Large intestine (tissue), 3 donors: ENCODE measurements around the gene PEX26. TPM values are rescaled to one million over a fixed set of nuclear protein-coding genes. Genes with fewer than 3 reads are reported as not detected.

Experiments used
- DNase-seq, 2 donors: peaks; one replicate each; pipeline versions ENCODE4 v3.0.0 to v3.0.0-alpha.2; 2013
- H3K27ac ChIP-seq: one replicate; pipeline ENCODE4 v1.5.1; 2013; ENCODE audit warnings: low read length
- H3K27me3 ChIP-seq: 2 replicates; pipeline ENCODE4 v1.6.1; 2013; ENCODE audit warnings: low read length; ENCODE audit not compliant: control insufficient read depth, insufficient read depth
- H3K36me3 ChIP-seq: 2 replicates; pipeline ENCODE4 v1.6.1; 2013; ENCODE audit warnings: low read length; ENCODE audit not compliant: control insufficient read depth, insufficient read depth
- H3K4me1 ChIP-seq: one replicate; pipeline ENCODE4 v1.6.1; 2013; ENCODE audit warnings: low read length; ENCODE audit not compliant: control insufficient read depth, insufficient read depth
- H3K4me3 ChIP-seq: one replicate; pipeline ENCODE4 v1.5.1; 2013; ENCODE audit warnings: low read length
- H3K9me3 ChIP-seq: one replicate; pipeline ENCODE4 v1.6.1; 2013; ENCODE audit warnings: mild to moderate bottlenecking, low read depth, low read length, moderate library complexity; ENCODE audit not compliant: control insufficient read depth
- WGBS: methylation state at CpG from one replicate; pipeline ENCODE4 v1.1.5; 2013; ENCODE audit warnings: low lambda C conversion rate; ENCODE audit not compliant: insufficient coverage; 5-methylcytosine and 5-hydroxymethylcytosine counted together
- polyA plus RNA-seq: library from polyadenylated mRNA; unstranded; fragments of 120-200 nt; gene quantifications from one replicate; pipeline ENCODE4 v1.2.1, GENCODE V29; 2013

PEX26 gene
- polyA plus RNA-seq, 1 donor: 32.7 TPM

GRCh38 chr22:18056161-18056666, 21.6 kb upstream of the PEX26 start:
- Histone ChIP-seq H3K4me3 (no peak overlapping the region), H3K9me3 (no peaks in the 10 kb centered on the region), H3K4me1 (peaks cover 47% of the 10 kb centered on the region), H3K27me3 (no peaks in the 10 kb centered on the region), H3K27ac (peak overlapping the region; percentile 83), H3K36me3 (no peaks in the 10 kb centered on the region)
- WGBS: no CpG with 5 or more reads among the region's 4 CpGs
- peak; percentile 88 to 91 for DNase-seq

DNA sequence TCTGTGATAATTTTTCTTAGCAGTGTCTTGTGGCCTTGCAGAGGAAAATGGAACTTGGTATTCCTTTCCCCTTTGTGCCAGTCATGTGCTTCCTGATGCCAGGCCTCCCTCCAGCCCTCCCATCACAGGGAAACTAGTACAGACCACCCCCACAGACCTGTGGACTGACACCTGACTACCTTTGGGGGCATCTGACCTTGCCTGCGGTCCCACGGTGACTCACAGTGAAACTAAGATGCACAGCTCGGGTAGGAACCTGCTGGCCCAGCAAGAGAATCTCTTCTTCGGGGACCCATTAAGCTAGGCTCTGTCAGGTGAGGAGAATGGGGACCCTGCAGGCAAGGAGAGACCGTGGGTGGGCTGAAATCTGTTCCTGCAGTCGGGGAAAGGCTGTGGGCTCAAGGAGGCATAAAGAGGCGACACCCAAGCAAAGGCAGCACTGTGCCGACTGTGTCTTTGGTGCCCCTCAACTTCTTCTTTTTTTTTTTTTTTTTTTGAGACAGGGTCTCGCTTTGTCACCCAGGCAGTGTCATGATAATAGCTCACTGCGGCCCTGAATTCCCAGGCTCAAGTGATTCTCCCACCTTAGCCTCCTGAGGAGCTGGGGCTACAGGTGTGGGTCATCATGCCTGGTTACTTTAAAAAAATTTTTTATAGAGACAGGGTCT, 20.8 kb upstream of the PEX26 start:
- Histone ChIP-seq H3K27me3 (no peaks in the 10 kb centered on the region), H3K4me1 (peaks cover 53% of the 10 kb centered on the region), H3K4me3 (no peak overlapping the region), H3K36me3 (no peaks in the 10 kb centered on the region), H3K27ac (peak overlapping the region; percentile 83), H3K9me3 (no peaks in the 10 kb centered on the region)
- DNase-seq: no peak
- no CpG with 5 or more reads among the region's 10 CpGs for WGBS

GRCh38 chr22:18057568-18058209, 20.1 kb upstream of the PEX26 start:
- no peaks in the 10 kb centered on the region for H3K36me3 ChIP-seq
- no peak overlapping the region for H3K4me3 ChIP-seq
- peak overlapping the region; percentile 83 for H3K27ac ChIP-seq
- H3K9me3 ChIP-seq: no peaks in the 10 kb centered on the region
- 100% methylated on average over 1 of the region's 4 CpGs for WGBS
- H3K4me1 ChIP-seq: peaks cover 54% of the 10 kb centered on the region
- DNase-seq: peak in 1 of 2 donors; percentile 57
- H3K27me3 ChIP-seq: no peaks in the 10 kb centered on the region

GRCh38 chr22:18058371-18059093, 19.3 kb upstream of the PEX26 start:
- WGBS: no CpG with 5 or more reads among the region's 7 CpGs
- Histone ChIP-seq H3K27me3 (no peaks in the 10 kb centered on the region), H3K4me1 (peaks cover 57% of the 10 kb centered on the region), H3K4me3 (no peak overlapping the region), H3K27ac (peak overlapping the region; percentile 83), H3K36me3 (no peaks in the 10 kb centered on the region), H3K9me3 (no peaks in the 10 kb centered on the region)
- peak; percentile 68 to 86 for DNase-seq

- Histone ChIP-seq H3K9me3 (no peaks in the 10 kb centered on the region), H3K36me3 (no peaks in the 10 kb centered on the region), H3K4me1 (peaks cover 57% of the 10 kb centered on the region), H3K4me3 (no peak overlapping the region), H3K27ac (peak overlapping the region; percentile 83), H3K27me3 (no peaks in the 10 kb centered on the region)
- DNase-seq: peak in 1 of 2 donors; percentile 60
- WGBS: 87% methylated on average over 3 of the region's 5 CpGs
Observed at GRCh38 chr22:18059094-18059417, 18.7 kb upstream of the PEX26 start.

DNA sequence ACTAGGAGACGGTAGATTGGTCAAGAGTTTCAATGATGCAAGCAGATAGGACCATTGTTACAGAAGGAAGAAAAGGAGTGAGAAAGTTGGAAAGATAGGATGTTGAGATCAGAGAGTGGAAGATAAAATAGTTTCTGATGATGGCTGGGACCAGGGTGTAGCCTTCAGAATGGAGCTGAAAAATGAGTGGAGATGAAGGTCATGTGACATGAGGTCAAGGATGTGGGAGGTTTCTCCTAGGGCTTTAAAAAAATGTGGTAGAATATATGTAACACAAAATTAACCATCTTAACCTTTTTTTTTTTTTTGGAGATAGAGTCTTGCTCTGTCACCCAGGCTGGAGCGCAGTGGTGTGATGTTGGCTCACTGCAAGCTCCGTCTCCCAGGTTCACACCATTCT, 18.3 kb upstream of the PEX26 start:
- H3K27me3 ChIP-seq: no peaks in the 10 kb centered on the region
- no peak overlapping the region for H3K4me3 ChIP-seq
- H3K4me1 ChIP-seq: peaks cover 57% of the 10 kb centered on the region
- no peaks in the 10 kb centered on the region for H3K36me3 ChIP-seq
- H3K27ac ChIP-seq: peak overlapping the region; percentile 83
- no peak for DNase-seq
- WGBS: 100% methylated on average over 1 of the region's 3 CpGs
- no peaks in the 10 kb centered on the region for H3K9me3 ChIP-seq

- Histone ChIP-seq H3K4me1 (peaks cover 60% of the 10 kb centered on the region), H3K27ac (peak overlapping the region; percentile 92), H3K36me3 (no peaks in the 10 kb centered on the region), H3K4me3 (no peak overlapping the region), H3K9me3 (no peaks in the 10 kb centered on the region), H3K27me3 (no peaks in the 10 kb centered on the region)
- 100% methylated on average over 1 of the region's 5 CpGs for WGBS
- no peak for DNase-seq
Observed at GRCh38 chr22:18059991-18060390, 17.8 kb upstream of the PEX26 start.

DNA sequence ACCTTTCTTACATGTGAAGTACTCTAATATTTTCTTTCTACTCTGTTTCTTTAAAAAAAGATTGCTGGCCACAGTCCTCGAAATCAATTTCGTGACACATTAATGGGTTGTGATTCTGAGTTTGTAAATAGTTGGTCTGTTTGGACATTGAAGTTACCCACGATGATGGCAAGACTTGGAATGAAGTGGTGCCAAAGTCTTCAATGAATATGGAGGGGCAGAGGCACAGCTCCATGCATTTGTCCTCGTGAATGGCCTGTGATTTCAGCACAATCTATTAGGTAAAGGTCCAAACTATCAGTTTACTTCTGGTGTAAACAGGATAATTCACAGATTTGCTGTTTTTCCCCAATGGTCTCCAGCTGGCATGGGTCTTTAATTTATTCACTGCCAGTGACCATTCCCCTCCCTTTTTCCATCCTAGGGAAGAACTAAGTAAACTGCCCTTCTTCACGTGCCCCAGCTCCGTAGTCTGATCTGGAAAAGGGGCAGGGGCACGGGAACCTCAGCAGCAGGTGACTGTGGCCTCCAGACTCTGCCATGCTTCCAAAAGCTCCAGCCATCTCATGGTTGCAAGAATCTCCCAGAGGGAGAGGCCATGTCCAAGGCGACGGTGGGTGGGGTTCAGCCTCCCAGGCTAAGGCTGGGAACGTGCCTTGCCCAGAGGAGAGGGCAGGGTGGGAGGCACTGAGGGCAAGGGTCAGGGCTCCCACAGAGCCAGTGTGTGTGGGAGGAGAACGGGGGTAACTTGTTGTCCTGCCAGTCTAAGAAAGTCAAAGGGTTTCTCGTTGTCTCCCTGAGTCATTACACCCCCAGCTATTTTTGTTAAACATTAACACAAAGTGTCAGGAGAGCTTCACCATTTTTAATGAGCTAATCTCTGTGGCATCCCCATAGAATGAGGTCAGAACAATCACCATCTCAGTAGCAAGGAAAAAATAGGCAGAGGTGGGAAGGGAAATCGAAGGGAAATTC, 16.9 kb upstream of the PEX26 start:
- peak overlapping the region; percentile 92 for H3K27ac ChIP-seq
- no peaks in the 10 kb centered on the region for H3K27me3 ChIP-seq
- no peaks in the 10 kb centered on the region for H3K9me3 ChIP-seq
- peaks cover 64% of the 10 kb centered on the region for H3K4me1 ChIP-seq
- WGBS: 33% methylated on average over 1 of the region's 13 CpGs
- DNase-seq: peak; percentile 85 to 95
- no peaks in the 10 kb centered on the region for H3K36me3 ChIP-seq
- H3K4me3 ChIP-seq: no peak overlapping the region

GRCh38 chr22:18062421-18062820, 15.4 kb upstream of the PEX26 start:
- H3K9me3 ChIP-seq: no peaks in the 10 kb centered on the region
- peaks cover 64% of the 10 kb centered on the region for H3K4me1 ChIP-seq
- no peaks in the 10 kb centered on the region for H3K27me3 ChIP-seq
- no peaks in the 10 kb centered on the region for H3K36me3 ChIP-seq
- WGBS: 100% methylated on average over 1 of the region's 3 CpGs
- no peak overlapping the region for H3K4me3 ChIP-seq
- no peak for DNase-seq
- H3K27ac ChIP-seq: no peak overlapping the region

DNA sequence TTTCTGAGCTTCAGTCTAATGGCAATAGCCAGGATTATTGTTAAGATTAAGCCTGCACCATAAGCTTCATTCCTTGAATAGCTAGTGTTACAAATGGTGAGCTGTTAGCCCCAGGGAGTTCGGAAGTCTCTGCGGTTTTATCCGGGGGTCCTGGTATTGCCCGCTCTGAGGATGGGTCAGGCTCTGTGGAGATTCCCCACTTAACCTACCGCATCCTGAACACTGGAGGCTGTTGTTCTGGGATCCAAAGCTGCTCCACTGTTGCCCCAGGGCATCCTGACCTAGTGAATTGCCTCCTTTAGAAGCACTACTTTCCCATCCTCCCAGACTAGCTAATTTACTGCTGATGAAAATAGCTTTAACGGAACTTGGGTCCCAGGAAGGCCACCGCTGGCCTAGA, 14.5 kb upstream of the PEX26 start:
- H3K36me3 ChIP-seq: no peaks in the 10 kb centered on the region
- no peaks in the 10 kb centered on the region for H3K27me3 ChIP-seq
- H3K4me3 ChIP-seq: no peak overlapping the region
- H3K4me1 ChIP-seq: peaks cover 65% of the 10 kb centered on the region
- H3K27ac ChIP-seq: no peak overlapping the region
- no peaks in the 10 kb centered on the region for H3K9me3 ChIP-seq
- 83% methylated on average over 2 of the region's 7 CpGs for WGBS
- DNase-seq: no peak
